HEK293 (cell line): ENCODE results near the gene SUPT3H.

Source experiments
- CTCF ChIA-PET: fragments of 350-600 bp; formaldehyde crosslinking; extraction: SDS; loops from one replicate; lab custom pipeline; 2021; ENCODE audit warnings: antibody characterized with exemption; lab: Yijun Ruan, JAX
- POLR2A ChIA-PET: fragments of 300-600 bp; formaldehyde crosslinking; extraction: SDS; loops from one replicate; lab custom pipeline; 2020; ENCODE audit warnings: antibody characterized with exemption, inconsistent platforms; lab: Yijun Ruan, JAX
- H3K27ac ChIP-seq: fragments of 200-500 bp; sonication (Bioruptor generic); 2 replicates; pipeline ENCODE4 v1.5.1; 2014; ENCODE audit warnings: low read depth, low read length, control low read depth, inconsistent platforms; ENCODE audit errors: extremely low read depth
- H3K36me3 ChIP-seq, 2 experiments: fragments of 200-500 bp in 1 of 2; sonication (Bioruptor generic) in 1 of 2; 1 replicate in 1 of 2; 2 replicates in 1 of 2; pipeline ENCODE4 v1.5.1; 2014 to 2017; ENCODE audit warnings: inconsistent platforms in 2 of 2, low read length in 2 of 2; ENCODE audit not compliant: control insufficient read depth in 2 of 2, insufficient read depth in 1 of 2
- H3K4me1 ChIP-seq: fragments of 200-500 bp; sonication (Bioruptor generic); 2 replicates; pipeline ENCODE4 v1.5.1; 2014; ENCODE audit warnings: mild to moderate bottlenecking, low read length, inconsistent platforms; ENCODE audit not compliant: control insufficient read depth, insufficient read depth
- H3K4me3 ChIP-seq: 2 replicates; pipeline ENCODE4 v1.5.1; 2011; ENCODE audit warnings: low read depth, mild to moderate bottlenecking, control low read depth, low read length, moderate library complexity
- H3K9me3 ChIP-seq: fragments of 200-500 bp; sonication (Bioruptor generic); 2 replicates; pipeline ENCODE4 v1.5.1; 2014; ENCODE audit warnings: low read depth, low read length, inconsistent platforms; ENCODE audit not compliant: control insufficient read depth, insufficient read depth
- GLIS2 ChIP-seq: fragments of 450-650 bp; formaldehyde crosslinking; IDR thresholded peaks from 2 replicates; pipeline ENCODE4 v1.5.1; 2016; ENCODE audit warnings: missing biosample characterization, missing genetic modification characterization
- KLF10 ChIP-seq: fragments of 450-650 bp; IDR thresholded peaks from 2 replicates; pipeline ENCODE4 v1.5.1; 2018; ENCODE audit warnings: missing biosample characterization, mild to moderate bottlenecking, missing genetic modification characterization
- OSR2 ChIP-seq: fragments of 450-650 bp; formaldehyde crosslinking; IDR thresholded peaks from 2 replicates; pipeline ENCODE4 v1.5.1; 2016; ENCODE audit warnings: missing biosample characterization, missing genetic modification characterization
- REPIN1 ChIP-seq: fragments of 450-650 bp; formaldehyde crosslinking; IDR thresholded peaks from 2 replicates; pipeline ENCODE4 v1.5.1; 2017; ENCODE audit warnings: missing biosample characterization, missing genetic modification characterization, low read depth
- SP3 ChIP-seq: fragments of 450-650 bp; formaldehyde crosslinking; IDR thresholded peaks from 2 replicates; pipeline ENCODE4 v1.5.1; 2016; ENCODE audit warnings: missing biosample characterization, missing genetic modification characterization
- ZFP37 ChIP-seq: fragments of 450-650 bp; formaldehyde crosslinking; IDR thresholded peaks from 2 replicates; pipeline ENCODE4 v1.5.1; 2016; ENCODE audit warnings: missing biosample characterization, missing genetic modification characterization
- ZNF146 ChIP-seq: fragments of 450-650 bp; formaldehyde crosslinking; IDR thresholded peaks from 2 replicates; pipeline ENCODE4 v1.5.1; 2016; ENCODE audit warnings: missing biosample characterization, missing genetic modification characterization
- ZNF155 ChIP-seq: fragments of 450-650 bp; formaldehyde crosslinking; IDR thresholded peaks from 2 replicates; pipeline ENCODE4 v1.5.1; 2016; ENCODE audit warnings: missing biosample characterization, missing genetic modification characterization
- ZNF16 ChIP-seq: fragments of 450-650 bp; formaldehyde crosslinking; IDR thresholded peaks from 2 replicates; pipeline ENCODE4 v1.5.1; 2016; ENCODE audit warnings: low read depth, missing biosample characterization, missing genetic modification characterization
- ZNF211 ChIP-seq: fragments of 450-650 bp; formaldehyde crosslinking; IDR thresholded peaks from 2 replicates; pipeline ENCODE4 v1.5.1; 2016; ENCODE audit warnings: low read depth, missing biosample characterization, missing genetic modification characterization
- ZNF221 ChIP-seq: fragments of 450-650 bp; formaldehyde crosslinking; IDR thresholded peaks from 2 replicates; pipeline ENCODE4 v1.5.1; 2017; ENCODE audit warnings: missing biosample characterization, missing genetic modification characterization, borderline replicate concordance
- ZNF48 ChIP-seq: fragments of 450-650 bp; formaldehyde crosslinking; IDR thresholded peaks from 2 replicates; pipeline ENCODE4 v1.5.1; 2016; ENCODE audit warnings: missing biosample characterization, missing genetic modification characterization
- ZNF629 ChIP-seq: fragments of 450-650 bp; formaldehyde crosslinking; IDR thresholded peaks from 2 replicates; pipeline ENCODE4 v1.5.1; 2017; ENCODE audit warnings: missing biosample characterization, missing genetic modification characterization
- ZNF791 ChIP-seq: fragments of 450-650 bp; formaldehyde crosslinking; IDR thresholded peaks from 2 replicates; pipeline ENCODE4 v1.5.1; 2016; ENCODE audit warnings: missing biosample characterization, missing genetic modification characterization
- ZNF843 ChIP-seq: fragments of 450-650 bp; formaldehyde crosslinking; IDR thresholded peaks from 2 replicates; pipeline ENCODE4 v1.5.1; 2016; ENCODE audit warnings: missing biosample characterization, missing genetic modification characterization
- TF ChIP-seq, protein P1 (sequence below): fragments of 450-650 bp; formaldehyde crosslinking; IDR thresholded peaks from 2 replicates; pipeline ENCODE4 v1.5.1; 2016; ENCODE audit warnings: missing biosample characterization, missing genetic modification characterization
- TF ChIP-seq, protein P2 (sequence below): fragments of 450-650 bp; IDR thresholded peaks from 2 replicates; pipeline ENCODE4 v1.5.1; 2018; ENCODE audit warnings: missing biosample characterization, mild to moderate bottlenecking, missing genetic modification characterization
- TF ChIP-seq, protein P3 (sequence below): fragments of 450-650 bp; formaldehyde crosslinking; optimal IDR thresholded peaks from 2 replicates; pipeline ENCODE3; 2016; ENCODE audit warnings: missing biosample characterization, mild to moderate bottlenecking, missing genetic modification characterization
- TF ChIP-seq, protein P4 (sequence below): fragments of 450-650 bp; formaldehyde crosslinking; IDR thresholded peaks from 2 replicates; pipeline ENCODE4 v1.5.1; 2016; ENCODE audit warnings: missing biosample characterization, missing genetic modification characterization, borderline replicate concordance
- TF ChIP-seq, protein P5 (sequence below): fragments of 450-650 bp; formaldehyde crosslinking; IDR thresholded peaks from 2 replicates; pipeline ENCODE4 v1.5.1; 2016; ENCODE audit warnings: missing biosample characterization, missing genetic modification characterization, borderline replicate concordance

SUPT3H gene

DNA sequence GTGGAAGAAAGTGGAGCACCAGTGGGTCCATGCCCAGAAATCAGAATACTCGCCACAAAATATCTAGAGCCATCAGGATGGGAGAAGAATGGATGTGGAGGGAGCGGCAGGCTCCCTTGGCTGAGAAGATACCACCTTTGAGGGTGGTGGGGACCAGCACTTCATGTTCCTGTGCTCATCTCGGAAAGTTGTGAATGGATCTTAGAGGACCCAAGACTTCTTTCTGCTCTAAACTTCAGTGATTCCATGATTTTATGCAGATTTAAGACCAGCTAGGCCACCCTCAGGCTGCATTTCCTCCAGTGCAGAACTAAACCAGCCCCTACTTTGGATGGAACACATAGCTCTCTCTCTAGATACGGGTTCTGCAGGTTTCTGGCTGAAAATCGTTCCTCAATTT is 573.7 kb downstream of the SUPT3H start:
- CTCF ChIA-PET, result no interaction called here
- no peak overlapping the region for H3K4me3 ChIP-seq
- no peaks in the 10 kb centered on the region for H3K9me3 ChIP-seq
- H3K27ac ChIP-seq, result no peak overlapping the region
- peaks cover 25% of the 10 kb centered on the region for H3K4me1 ChIP-seq
- POLR2A ChIA-PET, result no interaction called here
- no peaks in the 10 kb centered on the region for H3K36me3 ChIP-seq
- TF ChIP-seq ZFP37, result no peak
- TF ChIP-seq, protein P1, sequence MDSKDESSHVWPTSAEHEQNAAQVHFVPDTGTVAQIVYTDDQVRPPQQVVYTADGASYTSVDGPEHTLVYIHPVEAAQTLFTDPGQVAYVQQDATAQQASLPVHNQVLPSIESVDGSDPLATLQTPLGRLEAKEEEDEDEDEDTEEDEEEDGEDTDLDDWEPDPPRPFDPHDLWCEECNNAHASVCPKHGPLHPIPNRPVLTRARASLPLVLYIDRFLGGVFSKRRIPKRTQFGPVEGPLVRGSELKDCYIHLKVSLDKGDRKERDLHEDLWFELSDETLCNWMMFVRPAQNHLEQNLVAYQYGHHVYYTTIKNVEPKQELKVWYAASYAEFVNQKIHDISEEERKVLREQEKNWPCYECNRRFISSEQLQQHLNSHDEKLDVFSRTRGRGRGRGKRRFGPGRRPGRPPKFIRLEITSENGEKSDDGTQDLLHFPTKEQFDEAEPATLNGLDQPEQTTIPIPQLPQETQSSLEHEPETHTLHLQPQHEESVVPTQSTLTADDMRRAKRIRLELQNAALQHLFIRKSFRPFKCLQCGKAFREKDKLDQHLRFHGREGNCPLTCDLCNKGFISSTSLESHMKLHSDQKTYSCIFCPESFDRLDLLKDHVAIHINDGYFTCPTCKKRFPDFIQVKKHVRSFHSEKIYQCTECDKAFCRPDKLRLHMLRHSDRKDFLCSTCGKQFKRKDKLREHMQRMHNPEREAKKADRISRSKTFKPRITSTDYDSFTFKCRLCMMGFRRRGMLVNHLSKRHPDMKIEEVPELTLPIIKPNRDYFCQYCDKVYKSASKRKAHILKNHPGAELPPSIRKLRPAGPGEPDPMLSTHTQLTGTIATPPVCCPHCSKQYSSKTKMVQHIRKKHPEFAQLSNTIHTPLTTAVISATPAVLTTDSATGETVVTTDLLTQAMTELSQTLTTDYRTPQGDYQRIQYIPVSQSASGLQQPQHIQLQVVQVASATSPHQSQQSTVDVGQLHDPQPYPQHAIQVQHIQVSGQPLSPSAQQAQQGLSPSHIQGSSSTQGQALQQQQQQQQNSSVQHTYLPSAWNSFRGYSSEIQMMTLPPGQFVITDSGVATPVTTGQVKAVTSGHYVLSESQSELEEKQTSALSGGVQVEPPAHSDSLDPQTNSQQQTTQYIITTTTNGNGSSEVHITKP, result peak; percentile 53; the same call in 1 of the 2 replicates

DNA sequence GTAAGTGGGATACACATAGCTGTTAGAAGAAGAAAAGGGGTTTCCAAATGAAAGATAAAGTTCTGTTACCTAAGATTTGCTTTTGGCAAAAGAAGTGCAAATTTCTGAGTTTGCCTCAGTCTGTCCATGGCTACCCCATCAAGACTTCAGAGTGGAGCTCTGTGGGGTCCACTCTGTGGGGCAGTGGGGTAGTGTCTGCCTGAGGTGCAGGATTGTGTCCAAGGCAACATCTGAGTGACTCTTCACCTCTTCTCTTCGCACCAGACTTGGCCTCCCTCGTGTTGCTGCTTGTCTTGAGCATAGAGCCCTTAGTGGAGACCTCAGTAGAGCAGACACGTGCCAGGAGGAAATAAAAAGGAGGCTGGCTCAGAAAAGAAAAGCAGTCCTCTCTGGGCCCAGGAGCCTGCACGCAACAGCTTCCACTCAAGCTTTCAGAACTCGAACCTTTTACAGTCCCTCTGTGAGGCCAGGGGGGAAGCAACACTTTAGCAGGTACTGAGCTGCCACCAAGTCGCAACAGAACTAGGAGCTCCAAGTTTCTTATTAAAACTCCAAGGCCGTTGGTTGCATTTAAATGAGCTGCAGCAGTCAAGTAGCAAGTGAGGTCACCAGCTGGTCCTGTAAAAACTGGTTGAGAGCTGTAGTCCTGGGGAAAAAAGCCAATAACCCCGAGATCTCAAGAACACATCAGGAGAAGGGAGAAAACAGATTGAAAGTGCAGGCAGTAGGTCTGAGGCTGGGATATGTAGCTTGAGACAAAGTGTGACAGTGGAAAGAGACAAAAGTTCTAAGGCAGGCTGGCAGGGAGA is 576.7 kb downstream of the SUPT3H start:
- H3K4me1 ChIP-seq, result peaks cover 18% of the 10 kb centered on the region
- H3K36me3 ChIP-seq, result no peaks in the 10 kb centered on the region
- H3K9me3 ChIP-seq, result no peaks in the 10 kb centered on the region
- ChIA-PET POLR2A (interaction anchor here (0.6 kb wide), 1 partner anchor 16 kb away, joined by 3 read pairs; no protein-coding TSS in a partner anchor), CTCF (interaction anchor here (0.5 to 2.4 kb wide), 8 partner anchors 8 to 488 kb away, joined by 3 to 11 read pairs (median 3); no protein-coding TSS in a partner anchor)
- H3K27ac ChIP-seq, result peak overlapping the region; percentile 58
- no peak overlapping the region for H3K4me3 ChIP-seq
- TF ChIP-seq, protein P2, sequence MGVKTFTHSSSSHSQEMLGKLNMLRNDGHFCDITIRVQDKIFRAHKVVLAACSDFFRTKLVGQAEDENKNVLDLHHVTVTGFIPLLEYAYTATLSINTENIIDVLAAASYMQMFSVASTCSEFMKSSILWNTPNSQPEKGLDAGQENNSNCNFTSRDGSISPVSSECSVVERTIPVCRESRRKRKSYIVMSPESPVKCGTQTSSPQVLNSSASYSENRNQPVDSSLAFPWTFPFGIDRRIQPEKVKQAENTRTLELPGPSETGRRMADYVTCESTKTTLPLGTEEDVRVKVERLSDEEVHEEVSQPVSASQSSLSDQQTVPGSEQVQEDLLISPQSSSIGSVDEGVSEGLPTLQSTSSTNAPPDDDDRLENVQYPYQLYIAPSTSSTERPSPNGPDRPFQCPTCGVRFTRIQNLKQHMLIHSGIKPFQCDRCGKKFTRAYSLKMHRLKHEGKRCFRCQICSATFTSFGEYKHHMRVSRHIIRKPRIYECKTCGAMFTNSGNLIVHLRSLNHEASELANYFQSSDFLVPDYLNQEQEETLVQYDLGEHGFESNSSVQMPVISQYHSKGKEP (tag by site-specific recombination), result peak; percentile 92
- no peak for TF ChIP-seq SP3 (tag by site-specific recombination)
- TF ChIP-seq ZNF48 (tag by site-specific recombination), result no peak
- no peak for TF ChIP-seq ZNF155 (tag by site-specific recombination)
- TF ChIP-seq KLF10 (tag by site-specific recombination), result no peak
- peak; percentile 6; the same call in 1 of the 2 replicates for TF ChIP-seq ZNF16
- TF ChIP-seq, protein P3, sequence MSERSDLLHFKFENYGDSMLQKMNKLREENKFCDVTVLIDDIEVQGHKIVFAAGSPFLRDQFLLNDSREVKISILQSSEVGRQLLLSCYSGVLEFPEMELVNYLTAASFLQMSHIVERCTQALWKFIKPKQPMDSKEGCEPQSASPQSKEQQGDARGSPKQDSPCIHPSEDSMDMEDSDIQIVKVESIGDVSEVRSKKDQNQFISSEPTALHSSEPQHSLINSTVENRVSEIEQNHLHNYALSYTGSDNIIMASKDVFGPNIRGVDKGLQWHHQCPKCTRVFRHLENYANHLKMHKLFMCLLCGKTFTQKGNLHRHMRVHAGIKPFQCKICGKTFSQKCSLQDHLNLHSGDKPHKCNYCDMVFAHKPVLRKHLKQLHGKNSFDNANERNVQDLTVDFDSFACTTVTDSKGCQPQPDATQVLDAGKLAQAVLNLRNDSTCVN (tag by site-specific recombination), result no peak
- no peak for TF ChIP-seq ZNF843
- TF ChIP-seq, protein P4, sequence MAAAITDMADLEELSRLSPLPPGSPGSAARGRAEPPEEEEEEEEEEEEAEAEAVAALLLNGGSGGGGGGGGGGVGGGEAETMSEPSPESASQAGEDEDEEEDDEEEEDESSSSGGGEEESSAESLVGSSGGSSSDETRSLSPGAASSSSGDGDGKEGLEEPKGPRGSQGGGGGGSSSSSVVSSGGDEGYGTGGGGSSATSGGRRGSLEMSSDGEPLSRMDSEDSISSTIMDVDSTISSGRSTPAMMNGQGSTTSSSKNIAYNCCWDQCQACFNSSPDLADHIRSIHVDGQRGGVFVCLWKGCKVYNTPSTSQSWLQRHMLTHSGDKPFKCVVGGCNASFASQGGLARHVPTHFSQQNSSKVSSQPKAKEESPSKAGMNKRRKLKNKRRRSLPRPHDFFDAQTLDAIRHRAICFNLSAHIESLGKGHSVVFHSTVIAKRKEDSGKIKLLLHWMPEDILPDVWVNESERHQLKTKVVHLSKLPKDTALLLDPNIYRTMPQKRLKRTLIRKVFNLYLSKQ (tag by site-specific recombination), result no peak
- TF ChIP-seq ZNF211, result no peak
- TF ChIP-seq OSR2 (tag by site-specific recombination), result no peak
- no peak for TF ChIP-seq ZNF629 (tag by site-specific recombination)
- TF ChIP-seq GLIS2 (tag by site-specific recombination), result peak; percentile 50; the same call in 1 of the 2 replicates
- no peak for TF ChIP-seq ZNF146 (tag by site-specific recombination)
- no peak for TF ChIP-seq ZNF791 (tag by site-specific recombination)
- TF ChIP-seq, protein P5, sequence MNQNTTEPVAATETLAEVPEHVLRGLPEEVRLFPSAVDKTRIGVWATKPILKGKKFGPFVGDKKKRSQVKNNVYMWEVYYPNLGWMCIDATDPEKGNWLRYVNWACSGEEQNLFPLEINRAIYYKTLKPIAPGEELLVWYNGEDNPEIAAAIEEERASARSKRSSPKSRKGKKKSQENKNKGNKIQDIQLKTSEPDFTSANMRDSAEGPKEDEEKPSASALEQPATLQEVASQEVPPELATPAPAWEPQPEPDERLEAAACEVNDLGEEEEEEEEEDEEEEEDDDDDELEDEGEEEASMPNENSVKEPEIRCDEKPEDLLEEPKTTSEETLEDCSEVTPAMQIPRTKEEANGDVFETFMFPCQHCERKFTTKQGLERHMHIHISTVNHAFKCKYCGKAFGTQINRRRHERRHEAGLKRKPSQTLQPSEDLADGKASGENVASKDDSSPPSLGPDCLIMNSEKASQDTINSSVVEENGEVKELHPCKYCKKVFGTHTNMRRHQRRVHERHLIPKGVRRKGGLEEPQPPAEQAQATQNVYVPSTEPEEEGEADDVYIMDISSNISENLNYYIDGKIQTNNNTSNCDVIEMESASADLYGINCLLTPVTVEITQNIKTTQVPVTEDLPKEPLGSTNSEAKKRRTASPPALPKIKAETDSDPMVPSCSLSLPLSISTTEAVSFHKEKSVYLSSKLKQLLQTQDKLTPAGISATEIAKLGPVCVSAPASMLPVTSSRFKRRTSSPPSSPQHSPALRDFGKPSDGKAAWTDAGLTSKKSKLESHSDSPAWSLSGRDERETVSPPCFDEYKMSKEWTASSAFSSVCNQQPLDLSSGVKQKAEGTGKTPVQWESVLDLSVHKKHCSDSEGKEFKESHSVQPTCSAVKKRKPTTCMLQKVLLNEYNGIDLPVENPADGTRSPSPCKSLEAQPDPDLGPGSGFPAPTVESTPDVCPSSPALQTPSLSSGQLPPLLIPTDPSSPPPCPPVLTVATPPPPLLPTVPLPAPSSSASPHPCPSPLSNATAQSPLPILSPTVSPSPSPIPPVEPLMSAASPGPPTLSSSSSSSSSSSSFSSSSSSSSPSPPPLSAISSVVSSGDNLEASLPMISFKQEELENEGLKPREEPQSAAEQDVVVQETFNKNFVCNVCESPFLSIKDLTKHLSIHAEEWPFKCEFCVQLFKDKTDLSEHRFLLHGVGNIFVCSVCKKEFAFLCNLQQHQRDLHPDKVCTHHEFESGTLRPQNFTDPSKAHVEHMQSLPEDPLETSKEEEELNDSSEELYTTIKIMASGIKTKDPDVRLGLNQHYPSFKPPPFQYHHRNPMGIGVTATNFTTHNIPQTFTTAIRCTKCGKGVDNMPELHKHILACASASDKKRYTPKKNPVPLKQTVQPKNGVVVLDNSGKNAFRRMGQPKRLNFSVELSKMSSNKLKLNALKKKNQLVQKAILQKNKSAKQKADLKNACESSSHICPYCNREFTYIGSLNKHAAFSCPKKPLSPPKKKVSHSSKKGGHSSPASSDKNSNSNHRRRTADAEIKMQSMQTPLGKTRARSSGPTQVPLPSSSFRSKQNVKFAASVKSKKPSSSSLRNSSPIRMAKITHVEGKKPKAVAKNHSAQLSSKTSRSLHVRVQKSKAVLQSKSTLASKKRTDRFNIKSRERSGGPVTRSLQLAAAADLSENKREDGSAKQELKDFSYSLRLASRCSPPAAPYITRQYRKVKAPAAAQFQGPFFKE (tag by site-specific recombination), result no peak
- TF ChIP-seq ZNF221 (tag by site-specific recombination), result no peak
- no peak for TF ChIP-seq REPIN1 (tag by site-specific recombination)
